ENCODE data around the gene PRAMEF20. TPM values are rescaled to one million over a fixed set of nuclear protein-coding genes. Genes with fewer than 3 reads are reported as not detected.
A peak's percentile ranks its signal among the peaks of the same experiment; 100 is the strongest.

Gene PRAMEF20
- polyA plus RNA-seq, 1 donor: not detected

DNA sequence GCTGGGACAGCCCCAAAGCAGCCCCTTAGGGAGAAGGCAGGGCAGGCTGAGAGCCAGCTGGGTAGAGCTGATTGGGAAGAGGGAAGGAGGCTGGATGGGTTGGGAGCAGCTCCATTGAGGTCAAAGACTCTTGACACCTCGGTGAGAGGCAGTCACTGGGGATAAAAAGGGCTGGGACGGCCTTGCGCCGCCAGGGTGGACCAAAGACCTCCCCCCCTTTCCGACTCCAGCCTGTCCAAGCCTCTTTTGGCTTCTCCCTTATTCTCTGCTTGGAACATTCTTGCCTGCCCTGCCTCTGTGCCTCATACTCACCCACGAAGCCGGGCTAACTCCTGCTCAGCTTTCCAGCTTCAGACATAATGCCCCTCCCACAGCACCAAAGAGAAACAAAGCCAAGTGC lies 52.4 kb downstream of the PRAMEF20 start:
- DNase-seq: no peak

DNA sequence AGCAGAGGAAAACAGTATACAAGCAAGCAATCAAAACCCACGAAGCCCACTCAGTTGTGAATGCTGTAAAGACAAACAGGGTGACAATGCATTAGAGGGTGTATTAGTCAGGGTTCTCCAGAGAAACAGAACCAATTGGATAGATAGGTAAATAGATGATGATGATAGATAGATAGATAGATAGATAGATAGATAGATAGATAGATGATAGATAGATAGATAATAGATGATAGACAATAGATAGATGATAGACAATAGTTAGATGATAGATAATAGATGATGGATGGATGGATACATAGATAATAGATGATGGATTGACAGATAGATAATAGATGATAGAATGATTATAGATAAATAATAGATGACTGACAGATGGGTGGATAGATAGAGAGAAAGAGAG lies 55.3 kb downstream of the PRAMEF20 start:
- DNase-seq: no peak

DNA sequence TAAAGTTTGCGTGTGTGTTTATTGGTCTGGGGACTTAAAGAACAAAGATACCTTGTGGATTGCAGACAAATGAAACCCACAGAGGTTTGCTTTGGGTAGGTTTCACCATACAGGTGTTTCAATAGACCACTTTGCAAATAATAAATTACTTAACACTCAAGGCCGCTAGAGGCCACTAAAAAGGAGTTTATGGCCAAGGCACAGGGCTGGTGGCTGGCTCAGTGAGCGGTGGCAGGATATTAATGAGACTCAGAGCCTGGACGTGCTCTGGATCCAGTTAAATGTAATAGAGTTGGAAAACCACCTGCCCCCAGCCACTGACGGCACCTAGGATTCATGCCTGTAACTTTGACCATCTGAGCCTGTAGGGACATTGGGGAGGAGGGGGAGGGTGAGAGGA lies 59.1 kb downstream of the PRAMEF20 start:
- DNase-seq: peak; percentile 36

Other genes with a start within 250 kb of the PRAMEF20 start
- gene HNRNPCL4, start 244.8 kb upstream of the PRAMEF20 start, polyA plus RNA-seq (ENCODE audit: insufficient read length): 0.52 TPM
- not detected for gene PRAMEF9, start 238.6 kb upstream of the PRAMEF20 start, polyA plus RNA-seq (ENCODE audit: insufficient read length)
- gene PRAMEF13, start 209.0 kb upstream of the PRAMEF20 start, polyA plus RNA-seq (ENCODE audit: insufficient read length): not detected
- gene PRAMEF18, start 184.3 kb upstream of the PRAMEF20 start, polyA plus RNA-seq (ENCODE audit: insufficient read length): not detected
- not detected for gene PRAMEF5, start 156.3 kb upstream of the PRAMEF20 start, polyA plus RNA-seq (ENCODE audit: insufficient read length)
- not detected for gene PRAMEF8, start 125.3 kb upstream of the PRAMEF20 start, polyA plus RNA-seq (ENCODE audit: insufficient read length)
- gene PRAMEF33, start 106.9 kb upstream of the PRAMEF20 start, polyA plus RNA-seq (ENCODE audit: insufficient read length): not detected
- gene PRAMEF15, start 94.9 kb upstream of the PRAMEF20 start, polyA plus RNA-seq (ENCODE audit: insufficient read length): not detected
- gene PRAMEF14, start 63.3 kb upstream of the PRAMEF20 start, polyA plus RNA-seq (ENCODE audit: insufficient read length): not detected
- gene PRAMEF19, start 38.5 kb upstream of the PRAMEF20 start, polyA plus RNA-seq (ENCODE audit: insufficient read length): not detected
- not detected for gene PRAMEF17, start 20.8 kb upstream of the PRAMEF20 start, polyA plus RNA-seq (ENCODE audit: insufficient read length)
- gene LRRC38, start 103.6 kb downstream of the PRAMEF20 start, polyA plus RNA-seq (ENCODE audit: insufficient read length): not detected
- 16.4 TPM for gene PDPN, start 173.4 kb downstream of the PRAMEF20 start, polyA plus RNA-seq (ENCODE audit: insufficient read length)

Data from left kidney (tissue), 2 donors.